ENCODE results near the gene FARS2. TPM values are rescaled to one million over a fixed set of nuclear protein-coding genes. Genes with fewer than 3 reads are reported as not detected.

FARS2 gene
- total RNA-seq, 1 donor from 2014 or later: 21.9 TPM

- DNase-seq (ENCODE audit: extremely low spot score, unreplicated experiment): no peak
- H3K9me3 Mint-ChIP-seq: no peaks in the 10 kb centered on the region
- TF ChIP-seq, protein P1, sequence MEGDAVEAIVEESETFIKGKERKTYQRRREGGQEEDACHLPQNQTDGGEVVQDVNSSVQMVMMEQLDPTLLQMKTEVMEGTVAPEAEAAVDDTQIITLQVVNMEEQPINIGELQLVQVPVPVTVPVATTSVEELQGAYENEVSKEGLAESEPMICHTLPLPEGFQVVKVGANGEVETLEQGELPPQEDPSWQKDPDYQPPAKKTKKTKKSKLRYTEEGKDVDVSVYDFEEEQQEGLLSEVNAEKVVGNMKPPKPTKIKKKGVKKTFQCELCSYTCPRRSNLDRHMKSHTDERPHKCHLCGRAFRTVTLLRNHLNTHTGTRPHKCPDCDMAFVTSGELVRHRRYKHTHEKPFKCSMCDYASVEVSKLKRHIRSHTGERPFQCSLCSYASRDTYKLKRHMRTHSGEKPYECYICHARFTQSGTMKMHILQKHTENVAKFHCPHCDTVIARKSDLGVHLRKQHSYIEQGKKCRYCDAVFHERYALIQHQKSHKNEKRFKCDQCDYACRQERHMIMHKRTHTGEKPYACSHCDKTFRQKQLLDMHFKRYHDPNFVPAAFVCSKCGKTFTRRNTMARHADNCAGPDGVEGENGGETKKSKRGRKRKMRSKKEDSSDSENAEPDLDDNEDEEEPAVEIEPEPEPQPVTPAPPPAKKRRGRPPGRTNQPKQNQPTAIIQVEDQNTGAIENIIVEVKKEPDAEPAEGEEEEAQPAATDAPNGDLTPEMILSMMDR (conservative IDR thresholded peaks at IDR 0.05): no peak
- no peaks in the 10 kb centered on the region for H3K36me3 Mint-ChIP-seq
- no peak overlapping the region for H3K27ac Mint-ChIP-seq
- peaks cover 12% of the 10 kb centered on the region for H3K4me1 Mint-ChIP-seq (ENCODE audit: unreplicated experiment)
- H3K27me3 Mint-ChIP-seq: no peaks in the 10 kb centered on the region
- H3K4me3 Mint-ChIP-seq: no peak overlapping the region
Observed at GRCh38 chr6:5520796-5521195, 259.5 kb downstream of the FARS2 start.

DNA sequence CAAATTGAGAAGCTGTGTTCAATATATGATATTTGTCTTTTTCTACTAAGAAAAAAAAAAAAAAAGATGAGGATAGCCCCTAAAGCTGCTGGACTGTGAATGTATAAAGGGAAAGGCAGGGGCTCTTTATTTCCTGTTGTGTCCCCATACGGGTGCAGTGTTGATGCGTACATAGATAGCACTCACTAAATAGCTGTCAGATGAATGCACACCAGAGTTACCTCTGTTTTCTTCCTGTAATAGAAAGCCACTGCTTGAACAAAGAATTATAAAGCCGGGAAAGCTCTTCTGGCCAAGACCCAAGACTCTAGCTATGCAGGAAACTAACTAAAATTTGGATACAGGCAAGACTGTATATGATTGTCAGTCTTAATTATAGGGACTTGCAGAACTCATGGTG is 260.0 kb downstream of the FARS2 start:
- H3K4me1 Mint-ChIP-seq (ENCODE audit: unreplicated experiment): peaks cover 12% of the 10 kb centered on the region
- no peaks in the 10 kb centered on the region for H3K9me3 Mint-ChIP-seq
- TF ChIP-seq, protein P1 (conservative IDR thresholded peaks at IDR 0.05): no peak
- no peak for DNase-seq (ENCODE audit: extremely low spot score, unreplicated experiment)
- H3K27me3 Mint-ChIP-seq: no peaks in the 10 kb centered on the region
- H3K27ac Mint-ChIP-seq: no peak overlapping the region
- no peak overlapping the region for H3K4me3 Mint-ChIP-seq
- no peaks in the 10 kb centered on the region for H3K36me3 Mint-ChIP-seq

GRCh38 chr6:5522147-5522546 is 260.8 kb downstream of the FARS2 start:
- no peaks in the 10 kb centered on the region for H3K9me3 Mint-ChIP-seq
- TF ChIP-seq, protein P1 (conservative IDR thresholded peaks at IDR 0.05): no peak

GRCh38 chr6:5524110-5524509 is 262.8 kb downstream of the FARS2 start:
- H3K36me3 Mint-ChIP-seq: no peaks in the 10 kb centered on the region

More at GRCh38 chr6:5522147-5522546, 260.8 kb downstream of the FARS2 start:
- H3K27me3 Mint-ChIP-seq: no peaks in the 10 kb centered on the region
- H3K27ac Mint-ChIP-seq: no peak overlapping the region
- no peaks in the 10 kb centered on the region for H3K36me3 Mint-ChIP-seq
- no peak for DNase-seq (ENCODE audit: extremely low spot score, unreplicated experiment)
- H3K4me1 Mint-ChIP-seq (ENCODE audit: unreplicated experiment): peaks cover 12% of the 10 kb centered on the region
- no peak overlapping the region for H3K4me3 Mint-ChIP-seq

DNA sequence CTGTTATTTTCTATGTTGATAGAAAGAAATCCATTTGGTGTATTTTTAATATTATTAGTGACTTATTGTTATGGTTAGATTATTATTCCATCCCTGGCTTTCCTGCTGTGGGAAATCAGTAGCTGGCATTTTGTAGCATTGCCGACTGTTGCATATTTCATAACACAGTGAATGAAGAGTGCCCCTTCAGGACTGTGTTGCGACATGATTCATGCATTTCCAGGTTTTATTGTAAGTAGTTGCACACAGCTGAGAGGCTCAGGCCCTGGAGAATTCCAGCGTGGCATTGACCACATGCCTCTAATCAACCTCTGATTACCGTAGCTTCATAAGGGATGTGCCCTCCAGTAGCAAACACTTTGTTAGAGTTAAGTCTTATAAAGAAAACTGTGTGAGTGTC is 263.9 kb downstream of the FARS2 start:
- no peak overlapping the region for H3K27ac Mint-ChIP-seq
- H3K4me3 Mint-ChIP-seq: no peak overlapping the region
- peaks cover 6% of the 10 kb centered on the region for H3K4me1 Mint-ChIP-seq (ENCODE audit: unreplicated experiment)
- no peaks in the 10 kb centered on the region for H3K9me3 Mint-ChIP-seq
- H3K36me3 Mint-ChIP-seq: no peaks in the 10 kb centered on the region
- no peaks in the 10 kb centered on the region for H3K27me3 Mint-ChIP-seq
- TF ChIP-seq, protein P1 (conservative IDR thresholded peaks at IDR 0.05): no peak
- no peak for DNase-seq (ENCODE audit: extremely low spot score, unreplicated experiment)

More at GRCh38 chr6:5524110-5524509, 262.8 kb downstream of the FARS2 start:
- H3K27ac Mint-ChIP-seq: no peak overlapping the region
- DNase-seq (ENCODE audit: extremely low spot score, unreplicated experiment): no peak
- TF ChIP-seq, protein P1 (conservative IDR thresholded peaks at IDR 0.05): no peak
- H3K9me3 Mint-ChIP-seq: no peaks in the 10 kb centered on the region
- H3K4me3 Mint-ChIP-seq: no peak overlapping the region
- peaks cover 9% of the 10 kb centered on the region for H3K4me1 Mint-ChIP-seq (ENCODE audit: unreplicated experiment)
- H3K27me3 Mint-ChIP-seq: no peaks in the 10 kb centered on the region

- H3K9me3 Mint-ChIP-seq: no peaks in the 10 kb centered on the region
- H3K27ac Mint-ChIP-seq: no peak overlapping the region
- H3K27me3 Mint-ChIP-seq: no peaks in the 10 kb centered on the region
- DNase-seq (ENCODE audit: extremely low spot score, unreplicated experiment): no peak
- no peak overlapping the region for H3K4me3 Mint-ChIP-seq
- peaks cover 6% of the 10 kb centered on the region for H3K4me1 Mint-ChIP-seq (ENCODE audit: unreplicated experiment)
- H3K36me3 Mint-ChIP-seq: no peaks in the 10 kb centered on the region
- TF ChIP-seq, protein P1 (conservative IDR thresholded peaks at IDR 0.05): no peak
Observed at GRCh38 chr6:5529015-5529414, 267.7 kb downstream of the FARS2 start.
